Hepatocyte (in vitro differentiated cells): ENCODE results near the gene PLSCR1.

Experiments used
- EZH2 ChIP-seq: fragments of 200-600 bp; sonication (generic); IDR thresholded peaks from 2 replicates; pipeline ENCODE4 v1.6.1; 2016; ENCODE audit warnings: antibody characterized with exemption, mild to moderate bottlenecking, borderline replicate concordance
- EZH2phosphoT487 ChIP-seq: fragments of 200-600 bp; sonication (generic); IDR thresholded peaks from one replicate; pipeline ENCODE4 v1.6.1; 2018; ENCODE audit warnings: antibody characterized with exemption, mild to moderate bottlenecking, low read depth, moderate library complexity; ENCODE audit not compliant: unreplicated experiment, severe bottlenecking
- TF ChIP-seq, protein P1 (sequence below): fragments of 200-600 bp; sonication (generic); IDR thresholded peaks from 2 replicates; pipeline ENCODE4 v1.5.1; 2016; ENCODE audit warnings: antibody characterized with exemption, mild to moderate bottlenecking; ENCODE audit not compliant: poor library complexity

DNA sequence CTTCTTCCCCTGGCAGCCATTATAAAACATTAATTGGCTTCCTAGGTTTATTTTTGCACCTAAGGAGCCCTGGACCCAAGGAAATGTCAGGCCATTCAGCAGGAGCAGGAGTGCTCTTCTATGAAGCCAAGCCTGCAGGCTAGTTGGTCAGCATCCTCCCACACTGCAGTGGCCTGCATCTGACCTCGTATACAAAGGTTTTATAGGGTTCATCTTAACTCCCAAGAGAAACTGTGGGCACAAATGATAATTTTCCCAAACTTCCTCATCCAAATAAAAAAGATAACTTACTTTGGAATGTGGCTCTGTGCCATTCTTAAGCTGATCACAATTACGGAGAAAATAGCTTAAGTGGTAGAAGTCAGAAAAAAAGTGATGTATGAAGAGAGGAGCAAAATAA is 19.4 kb downstream of the PLSCR1 start:
- no peak for TF ChIP-seq EZH2phosphoT487
- TF ChIP-seq EZH2 = no peak
- TF ChIP-seq, protein P1, sequence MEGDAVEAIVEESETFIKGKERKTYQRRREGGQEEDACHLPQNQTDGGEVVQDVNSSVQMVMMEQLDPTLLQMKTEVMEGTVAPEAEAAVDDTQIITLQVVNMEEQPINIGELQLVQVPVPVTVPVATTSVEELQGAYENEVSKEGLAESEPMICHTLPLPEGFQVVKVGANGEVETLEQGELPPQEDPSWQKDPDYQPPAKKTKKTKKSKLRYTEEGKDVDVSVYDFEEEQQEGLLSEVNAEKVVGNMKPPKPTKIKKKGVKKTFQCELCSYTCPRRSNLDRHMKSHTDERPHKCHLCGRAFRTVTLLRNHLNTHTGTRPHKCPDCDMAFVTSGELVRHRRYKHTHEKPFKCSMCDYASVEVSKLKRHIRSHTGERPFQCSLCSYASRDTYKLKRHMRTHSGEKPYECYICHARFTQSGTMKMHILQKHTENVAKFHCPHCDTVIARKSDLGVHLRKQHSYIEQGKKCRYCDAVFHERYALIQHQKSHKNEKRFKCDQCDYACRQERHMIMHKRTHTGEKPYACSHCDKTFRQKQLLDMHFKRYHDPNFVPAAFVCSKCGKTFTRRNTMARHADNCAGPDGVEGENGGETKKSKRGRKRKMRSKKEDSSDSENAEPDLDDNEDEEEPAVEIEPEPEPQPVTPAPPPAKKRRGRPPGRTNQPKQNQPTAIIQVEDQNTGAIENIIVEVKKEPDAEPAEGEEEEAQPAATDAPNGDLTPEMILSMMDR = no peak
